DOHH2 (cell line): ENCODE data around the gene COMMD3.

Source experiments
- CTCF ChIP-seq: fragments of 200-600 bp; sonication (generic); IDR thresholded peaks from one replicate; pipeline ENCODE4 v1.5.1; 2014; ENCODE audit warnings: antibody characterized with exemption, mild to moderate bottlenecking, low read depth, low read length; ENCODE audit not compliant: poor library complexity, severe bottlenecking
- EZH2phosphoT487 ChIP-seq: fragments of 200-600 bp; sonication (generic); IDR thresholded peaks from 2 replicates; pipeline ENCODE4 v1.6.1; 2017; ENCODE audit warnings: borderline replicate concordance, mild to moderate bottlenecking, antibody characterized with exemption, low read length, moderate library complexity, mixed read lengths

GRCh38 chr10:22318772-22319171, 2.6 kb downstream of the COMMD3 start:
- TF ChIP-seq CTCF = no peak
- TF ChIP-seq EZH2phosphoT487 = no peak
